RWPE2 (cell line): ENCODE measurements around the gene LRRC75B.

Source experiments
- ATAC-seq: fragments of 200-7000 bp; cut with Tn5 transposase; 3 replicates; pipeline ENCODE4 v1.9.1; 2021; ENCODE audit warnings: low read depth
- DNase-seq: peaks from one replicate; pipeline ENCODE4 v3.0.0-alpha.2; 2020; ENCODE audit warnings: low spot score
- H3K27ac ChIP-seq: fragments of 450-650 bp; 2 replicates; pipeline ENCODE4 v1.5.1; 2017; ENCODE audit warnings: mild to moderate bottlenecking; ENCODE audit not compliant: poor library complexity, severe bottlenecking
- H3K27me3 ChIP-seq: fragments of 250-450 bp; sonication (Bioruptor Pico); 2 replicates; pipeline ENCODE4 v1.5.1; 2021; ENCODE audit warnings: mild to moderate bottlenecking, moderate library complexity; ENCODE audit not compliant: insufficient read depth, poor library complexity, severe bottlenecking
- H3K36me3 ChIP-seq: fragments of 250-450 bp; sonication (Bioruptor Pico); 2 replicates; pipeline ENCODE4 v1.5.1; 2020; ENCODE audit warnings: low read depth, mild to moderate bottlenecking, moderate library complexity
- H3K4me1 ChIP-seq: fragments of 250-450 bp; sonication (Bioruptor Pico); 2 replicates; pipeline ENCODE4 v1.5.1; 2021; ENCODE audit warnings: mild to moderate bottlenecking, moderate library complexity; ENCODE audit not compliant: insufficient read depth, poor library complexity, severe bottlenecking
- H3K4me3 ChIP-seq: fragments of 250-450 bp; sonication (Bioruptor Pico); 2 replicates; pipeline ENCODE4 v1.5.1; 2021; ENCODE audit warnings: mild to moderate bottlenecking, moderate library complexity; ENCODE audit not compliant: severe bottlenecking
- H3K9me3 ChIP-seq: fragments of 250-450 bp; sonication (Bioruptor Pico); 2 replicates; pipeline ENCODE4 v1.5.1; 2021; ENCODE audit warnings: mild to moderate bottlenecking, moderate library complexity; ENCODE audit not compliant: severe bottlenecking
- CTCF ChIP-seq: fragments of 450-650 bp; IDR thresholded peaks from one replicate; pipeline ENCODE4 v1.5.1; 2017; ENCODE audit warnings: mild to moderate bottlenecking, moderate library complexity; ENCODE audit not compliant: poor library complexity, severe bottlenecking

LRRC75B gene

DNA sequence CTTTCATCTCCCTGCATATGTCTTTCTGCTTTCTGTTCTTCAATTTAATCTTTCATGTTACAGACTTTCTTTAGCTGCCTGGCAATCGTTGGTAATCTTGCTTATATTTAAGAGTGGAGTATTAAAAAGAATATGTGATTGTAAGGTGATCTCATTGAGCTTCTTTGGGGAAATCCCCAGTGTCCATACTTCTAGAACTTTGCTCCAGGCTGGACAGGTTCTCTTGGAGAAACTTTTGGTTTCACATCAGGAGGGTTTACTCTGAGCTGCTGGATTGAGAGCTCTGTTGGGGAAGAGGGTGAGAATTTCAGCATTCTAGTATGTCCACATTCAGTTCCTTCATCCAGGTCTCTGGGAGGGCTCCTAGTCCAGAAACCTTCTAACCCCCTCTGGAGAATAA lies 16.1 kb downstream of the LRRC75B start:
- Histone ChIP-seq H3K4me1 (peaks cover 32% of the 10 kb centered on the region), H3K9me3 (no peaks in the 10 kb centered on the region), H3K36me3 (peaks cover 46% of the 10 kb centered on the region), H3K27ac (no peak overlapping the region), H3K4me3 (no peak overlapping the region), H3K27me3 (no peaks in the 10 kb centered on the region)
- DNase-seq, result no peak
- no peak for TF ChIP-seq CTCF
- ATAC-seq, result no peak

DNA sequence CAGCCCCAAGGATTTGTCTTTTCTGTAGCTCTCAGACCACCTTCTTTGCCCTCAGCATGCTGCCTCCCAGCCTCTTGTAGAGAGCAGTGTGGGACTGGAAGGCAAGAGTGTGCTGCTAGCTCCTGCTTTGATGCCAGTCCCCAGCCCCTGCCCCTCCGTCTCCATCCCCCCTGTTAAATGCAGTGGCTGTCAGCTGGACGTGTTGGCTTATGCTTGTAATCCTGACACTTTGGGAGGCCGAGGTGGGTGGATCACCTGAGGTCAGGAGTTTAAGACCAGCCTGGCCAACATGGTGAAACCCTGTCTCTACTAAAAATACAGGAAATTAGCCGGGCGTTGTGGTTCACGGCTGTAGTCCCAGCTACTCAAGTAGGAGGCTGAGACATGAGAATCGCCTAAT lies 21.6 kb downstream of the LRRC75B start:
- Histone ChIP-seq H3K27ac (no peak overlapping the region), H3K36me3 (peaks cover 77% of the 10 kb centered on the region), H3K9me3 (no peaks in the 10 kb centered on the region), H3K4me3 (no peak overlapping the region), H3K4me1 (no peaks in the 10 kb centered on the region), H3K27me3 (no peaks in the 10 kb centered on the region)
- ATAC-seq (no peak), DNase-seq (no peak)
- no peak for TF ChIP-seq CTCF

DNA sequence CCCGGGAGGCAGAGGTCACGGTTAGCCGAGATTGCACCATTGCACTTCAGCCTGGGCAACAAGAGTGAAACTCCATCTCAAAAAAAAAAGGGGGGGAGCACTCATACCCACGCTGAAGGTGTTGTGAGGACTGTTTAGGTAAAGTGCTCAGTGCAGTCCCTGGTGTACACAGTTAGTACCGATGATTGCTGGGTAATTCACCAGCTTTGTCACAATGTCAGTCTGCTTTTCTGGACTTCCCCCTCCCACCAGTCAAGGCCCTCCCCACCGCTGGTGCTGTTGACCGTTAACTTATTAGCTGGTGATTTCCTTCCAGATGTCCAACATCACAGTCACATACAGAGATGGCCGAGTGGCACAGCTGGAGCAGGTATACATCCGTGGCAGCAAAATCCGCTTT lies 25.2 kb downstream of the LRRC75B start:
- ATAC-seq, result no peak
- Histone ChIP-seq H3K9me3 (no peaks in the 10 kb centered on the region), H3K27ac (no peak overlapping the region), H3K27me3 (no peaks in the 10 kb centered on the region), H3K4me1 (no peaks in the 10 kb centered on the region), H3K36me3 (peaks cover 81% of the 10 kb centered on the region), H3K4me3 (no peak overlapping the region)
- TF ChIP-seq CTCF, result no peak
- no peak for DNase-seq

- H3K27ac ChIP-seq, result no peak overlapping the region
- ATAC-seq (no peak), DNase-seq (no peak)
- H3K4me1 ChIP-seq, result no peaks in the 10 kb centered on the region
- H3K27me3 ChIP-seq, result no peaks in the 10 kb centered on the region
- no peaks in the 10 kb centered on the region for H3K9me3 ChIP-seq
- TF ChIP-seq CTCF, result no peak
- H3K36me3 ChIP-seq, result peaks cover 81% of the 10 kb centered on the region
- H3K4me3 ChIP-seq, result no peak overlapping the region
Measured at GRCh38 chr22:24566899-24567511, 25.9 kb downstream of the LRRC75B start.

- TF ChIP-seq CTCF, result no peak
- Histone ChIP-seq H3K9me3 (no peaks in the 10 kb centered on the region), H3K27me3 (no peaks in the 10 kb centered on the region), H3K36me3 (peaks cover 74% of the 10 kb centered on the region), H3K4me1 (no peaks in the 10 kb centered on the region), H3K27ac (no peak overlapping the region), H3K4me3 (no peak overlapping the region)
- DNase-seq (no peak), ATAC-seq (no peak)
Measured at GRCh38 chr22:24565077-24565476, 27.8 kb downstream of the LRRC75B start.
